ENCODE measurements around the gene NEDD1.

NEDD1 gene

GRCh38 chr12:96906849-96907670, at the start of gene NEDD1:
Gene NEDD1 (plus strand): TSS chr12:96907257. CDS start chr12:96909760, 2,503 bp downstream.
- no peak for DNase-seq (ENCODE audit: low read depth)

- no peak for DNase-seq (ENCODE audit: low read depth)
Observed at GRCh38 chr12:96858162-96858561, 48.9 kb upstream of the NEDD1 start.

GRCh38 chr12:96861656-96862055, 45.4 kb upstream of the NEDD1 start:
- DNase-seq (ENCODE audit: low read depth) = no peak

GRCh38 chr12:96862326-96862725, 44.7 kb upstream of the NEDD1 start:
- DNase-seq (ENCODE audit: low read depth) = no peak

- no peak for DNase-seq (ENCODE audit: low read depth)
Observed at GRCh38 chr12:96864335-96864734, 42.7 kb upstream of the NEDD1 start.

- DNase-seq (ENCODE audit: low read depth) = no peak
Observed at GRCh38 chr12:96866801-96867590, 40.1 kb upstream of the NEDD1 start.

- DNase-seq (ENCODE audit: low read depth) = no peak
Observed at GRCh38 chr12:96870946-96871345, 36.1 kb upstream of the NEDD1 start.

- no peak for DNase-seq (ENCODE audit: low read depth)
Observed at GRCh38 chr12:96872961-96873360, 34.1 kb upstream of the NEDD1 start.

GRCh38 chr12:96874211-96874610, 32.8 kb upstream of the NEDD1 start:
- no peak for DNase-seq (ENCODE audit: low read depth)

GRCh38 chr12:96876966-96877365, 30.1 kb upstream of the NEDD1 start:
- DNase-seq (ENCODE audit: low read depth) = no peak

GRCh38 chr12:96878704-96879103, 28.4 kb upstream of the NEDD1 start:
- DNase-seq (ENCODE audit: low read depth) = peak; percentile 62

- no peak for DNase-seq (ENCODE audit: low read depth)
Observed at GRCh38 chr12:96879301-96879700, 27.8 kb upstream of the NEDD1 start.

GRCh38 chr12:96880220-96880619, 26.8 kb upstream of the NEDD1 start:
- DNase-seq (ENCODE audit: low read depth) = no peak

- no peak for DNase-seq (ENCODE audit: low read depth)
Observed at GRCh38 chr12:96881608-96882007, 25.4 kb upstream of the NEDD1 start.

GRCh38 chr12:96882862-96883261, 24.2 kb upstream of the NEDD1 start:
- DNase-seq (ENCODE audit: low read depth) = peak; percentile 74

- no peak for DNase-seq (ENCODE audit: low read depth)
Observed at GRCh38 chr12:96883571-96883970, 23.5 kb upstream of the NEDD1 start.

GRCh38 chr12:96886998-96887677, 19.9 kb upstream of the NEDD1 start:
- no peak for DNase-seq (ENCODE audit: low read depth)

GRCh38 chr12:96889273-96889933, 17.7 kb upstream of the NEDD1 start:
- DNase-seq (ENCODE audit: low read depth) = peak; percentile 56

GRCh38 chr12:96890331-96890730, 16.7 kb upstream of the NEDD1 start:
- no peak for DNase-seq (ENCODE audit: low read depth)

- DNase-seq (ENCODE audit: low read depth) = no peak
Observed at GRCh38 chr12:96892104-96892503, 15.0 kb upstream of the NEDD1 start.

- no peak for DNase-seq (ENCODE audit: low read depth)
Observed at GRCh38 chr12:96897421-96897820, 9.6 kb upstream of the NEDD1 start.

- DNase-seq (ENCODE audit: low read depth) = no peak
Observed at GRCh38 chr12:96901175-96901574, 5.9 kb upstream of the NEDD1 start.

Measured in non-pigmented ciliary epithelial cell (primary cell).